H9 (cell line): Measurements from ENCODE around the gene UQCC3. TPM values are rescaled to one million over a fixed set of nuclear protein-coding genes. Genes with fewer than 3 reads are reported as not detected.

ENCODE experiments used
- DNase-seq: peaks from one replicate; pipeline ENCODE4 v3.0.0-alpha.2; 2017
- H2AFZ ChIP-seq: one replicate; pipeline ENCODE4 v1.6.1; 2013; ENCODE audit warnings: mild to moderate bottlenecking, low read length, control low read depth, moderate library complexity
- H2AK5ac ChIP-seq: 2 replicates; pipeline ENCODE4 v1.6.1; 2013; ENCODE audit warnings: low read length, control low read depth, mixed read lengths; ENCODE audit not compliant: insufficient read length
- H2BK120ac ChIP-seq: one replicate; pipeline ENCODE4 v1.6.1; 2013; ENCODE audit warnings: low read depth, mild to moderate bottlenecking, low read length, control low read depth, inconsistent platforms; ENCODE audit not compliant: poor library complexity, severe bottlenecking
- H2BK12ac ChIP-seq: 2 replicates; pipeline ENCODE4 v1.6.1; 2013; ENCODE audit warnings: low read length, control low read depth, mixed read lengths, low read depth; ENCODE audit not compliant: insufficient read length
- H2BK15ac ChIP-seq: 2 replicates; pipeline ENCODE4 v1.6.1; 2013; ENCODE audit warnings: low read depth, low read length, control low read depth
- H2BK20ac ChIP-seq: one replicate; pipeline ENCODE4 v1.6.1; 2013; ENCODE audit warnings: low read depth, mild to moderate bottlenecking, low read length, control low read depth, inconsistent platforms; ENCODE audit not compliant: poor library complexity, severe bottlenecking
- H2BK5ac ChIP-seq: 2 replicates; pipeline ENCODE4 v1.6.1; 2013; ENCODE audit warnings: low read length, control low read depth, mixed read lengths; ENCODE audit not compliant: insufficient read length
- H3K14ac ChIP-seq: 2 replicates; pipeline ENCODE4 v1.6.1; 2013; ENCODE audit warnings: low read length, control low read depth; ENCODE audit not compliant: insufficient read depth
- H3K18ac ChIP-seq: 2 replicates; pipeline ENCODE4 v1.6.1; 2013; ENCODE audit warnings: low read depth, mild to moderate bottlenecking, mixed read lengths, low read length, control low read depth; ENCODE audit not compliant: insufficient read length
- H3K23ac ChIP-seq: 2 replicates; pipeline ENCODE4 v1.6.1; 2013; ENCODE audit warnings: low read length, control low read depth, mixed read lengths, low read depth; ENCODE audit not compliant: insufficient read length
- H3K23me2 ChIP-seq: 2 replicates; pipeline ENCODE4 v1.6.1; 2013; ENCODE audit warnings: low read depth, mild to moderate bottlenecking, mixed read lengths, low read length, control low read depth; ENCODE audit not compliant: insufficient read length, poor library complexity, severe bottlenecking
- H3K27ac ChIP-seq: 2 replicates; pipeline ENCODE4 v1.5.1; 2013; ENCODE audit warnings: low read length, control low read depth, mixed read lengths, low read depth; ENCODE audit not compliant: insufficient read length
- H3K27me3 ChIP-seq: 2 replicates; pipeline ENCODE4 v1.6.1; 2013; ENCODE audit warnings: low read length, control low read depth, inconsistent platforms; ENCODE audit not compliant: insufficient read depth
- H3K4ac ChIP-seq: 2 replicates; pipeline ENCODE4 v1.6.1; 2013; ENCODE audit warnings: low read depth, mild to moderate bottlenecking, control low read depth, inconsistent platforms, low read length, moderate library complexity
- H3K4me1 ChIP-seq: 2 replicates; pipeline ENCODE4 v1.6.1; 2013; ENCODE audit warnings: low read length, control low read depth, inconsistent platforms; ENCODE audit not compliant: insufficient read depth
- H3K4me2 ChIP-seq: 2 replicates; pipeline ENCODE4 v1.6.1; 2013; ENCODE audit warnings: low read length, control low read depth, mixed read lengths; ENCODE audit not compliant: insufficient read length, insufficient read depth
- H3K56ac ChIP-seq: 2 replicates; pipeline ENCODE4 v1.6.1; 2013; ENCODE audit warnings: low read depth, mild to moderate bottlenecking, mixed read lengths, low read length, control low read depth; ENCODE audit not compliant: insufficient read length
- H3K79me1 ChIP-seq: 2 replicates; pipeline ENCODE4 v1.6.1; 2013; ENCODE audit warnings: low read depth, mild to moderate bottlenecking, moderate library complexity, low read length, control low read depth, inconsistent platforms; ENCODE audit not compliant: insufficient read depth, poor library complexity, severe bottlenecking
- H3K79me2 ChIP-seq: 2 replicates; pipeline ENCODE4 v1.6.1; 2013; ENCODE audit warnings: low read length, control low read depth, inconsistent platforms; ENCODE audit not compliant: insufficient read depth
- H3K9ac ChIP-seq: 2 replicates; pipeline ENCODE4 v1.6.1; 2013; ENCODE audit warnings: low read length, control low read depth, mixed read lengths; ENCODE audit not compliant: insufficient read length; ENCODE audit errors: extremely low read depth
- H3K9me3 ChIP-seq: one replicate; pipeline ENCODE4 v1.6.1; 2013; ENCODE audit warnings: low read depth, low read length, inconsistent platforms; ENCODE audit not compliant: control insufficient read depth
- H3T11ph ChIP-seq: one replicate; pipeline ENCODE4 v1.6.1; 2013; ENCODE audit warnings: mild to moderate bottlenecking, low read length, control low read depth, inconsistent platforms
- H4K20me1 ChIP-seq: one replicate; pipeline ENCODE4 v1.6.1; 2013; ENCODE audit not compliant: control insufficient read depth, insufficient read length, insufficient read depth
- H4K5ac ChIP-seq: 2 replicates; pipeline ENCODE4 v1.6.1; 2013; ENCODE audit warnings: low read depth, mild to moderate bottlenecking, mixed read lengths, low read length, control low read depth; ENCODE audit not compliant: insufficient read length
- H4K8ac ChIP-seq: replicated peaks from 2 replicates; pipeline ENCODE4 v1.6.1; 2013; ENCODE audit warnings: low read length, control low read depth, mixed read lengths, low read depth; ENCODE audit not compliant: insufficient read length
- H4K91ac ChIP-seq: 2 replicates; pipeline ENCODE4 v1.6.1; 2013; ENCODE audit warnings: low read depth, mild to moderate bottlenecking, moderate library complexity, mixed read lengths, low read length, control low read depth; ENCODE audit not compliant: insufficient read length
- H3K27ac Mint-ChIP-seq, 3 experiments: 2 replicates in 2 of 3; 3 replicates in 1 of 3; pipeline ENCODE4 v1.8.0; 2020 to 2021; ENCODE audit warnings: mixed read lengths in 3 of 3, mild to moderate bottlenecking in 1 of 3, moderate library complexity in 1 of 3
- H3K27me3 Mint-ChIP-seq: 2 replicates; pipeline ENCODE4 v1.8.0; 2021; ENCODE audit warnings: low read depth, mild to moderate bottlenecking, moderate library complexity, mixed read lengths
- H3K36me3 Mint-ChIP-seq, 3 experiments: 2 replicates in 2 of 3; 3 replicates in 1 of 3; pipeline ENCODE4 v1.8.0; 2020 to 2021; ENCODE audit warnings: low read depth in 3 of 3, mixed read lengths in 3 of 3; ENCODE audit not compliant: insufficient read depth in 1 of 3
- H3K4me1 Mint-ChIP-seq, 2 experiments: 2 replicates each; pipeline ENCODE4 v1.8.0; 2020; ENCODE audit warnings: mixed read lengths in 2 of 2
- H3K4me3 Mint-ChIP-seq, 2 experiments: 2 replicates in 1 of 2; 3 replicates in 1 of 2; pipeline ENCODE4 v1.8.0; 2020 to 2021; ENCODE audit warnings: mild to moderate bottlenecking in 2 of 2, mixed read lengths in 2 of 2, moderate library complexity in 1 of 2
- H3K9me3 Mint-ChIP-seq, 2 experiments: 2 replicates in 1 of 2; 3 replicates in 1 of 2; pipeline ENCODE4 v1.8.0; 2020; ENCODE audit warnings: mild to moderate bottlenecking in 2 of 2, mixed read lengths in 2 of 2, moderate library complexity in 1 of 2
- WGBS: extraction: QIAGEN DNeasy Blood & Tissue Kit; methylation state at CpG from one replicate; pipeline ENCODE4 v1.1.7; 2013; ENCODE audit warnings: missing lambda C conversion rate, low lambda C conversion rate, mixed read lengths; ENCODE audit not compliant: insufficient read length; ENCODE audit errors: extremely low coverage; 5-methylcytosine and 5-hydroxymethylcytosine counted together
- total RNA-seq: library from RNA; stranded (reverse); gene quantifications from 2 replicates; pipeline ENCODE4 v1.2.1, GENCODE V29; 2021
- TF ChIP-seq, protein P1 (sequence below): fragments of 200-600 bp; sonication (generic); conservative IDR thresholded peaks from 3 replicates; pipeline ENCODE4 v1.8.0; 2021; ENCODE audit warnings: antibody characterized with exemption, mild to moderate bottlenecking

UQCC3 gene
- total RNA-seq, 1 experiment from 2014 or later: 11.1 TPM

GRCh38 chr11:62669420-62670161 is 1.9 kb upstream of the UQCC3 start:
- no peak overlapping the region for H3K23ac ChIP-seq
- no peak overlapping the region for H2BK15ac ChIP-seq
- no peak overlapping the region for H4K8ac ChIP-seq
- Mint-ChIP-seq H3K27ac (peak overlapping the region; percentile 11 to 89 (median 86); a peak in 5 of 7 replicates), H3K9me3 (no peaks in the 10 kb centered on the region; a peak in 1 of 5 replicates), H3K36me3 (peaks cover 23 to 46% (median 32%) of the 10 kb centered on the region in 3 experiments), H3K4me3 (peak overlapping the region in 1 of 2 experiments; percentile 92; a peak in 3 of 5 replicates), H3K27me3 (no peaks in the 10 kb centered on the region; the same call in none of the 2 replicates), H3K4me1 (peaks cover 25 to 35% of the 10 kb centered on the region in 2 experiments)
- H2BK12ac ChIP-seq: no peak overlapping the region
- H3K9ac ChIP-seq: no peak overlapping the region
- no CpG with 5 or more reads among the region's 4 CpGs for WGBS
- no peaks in the 10 kb centered on the region for H3K79me1 ChIP-seq
- no peak overlapping the region for H4K91ac ChIP-seq
- TF ChIP-seq, protein P1, sequence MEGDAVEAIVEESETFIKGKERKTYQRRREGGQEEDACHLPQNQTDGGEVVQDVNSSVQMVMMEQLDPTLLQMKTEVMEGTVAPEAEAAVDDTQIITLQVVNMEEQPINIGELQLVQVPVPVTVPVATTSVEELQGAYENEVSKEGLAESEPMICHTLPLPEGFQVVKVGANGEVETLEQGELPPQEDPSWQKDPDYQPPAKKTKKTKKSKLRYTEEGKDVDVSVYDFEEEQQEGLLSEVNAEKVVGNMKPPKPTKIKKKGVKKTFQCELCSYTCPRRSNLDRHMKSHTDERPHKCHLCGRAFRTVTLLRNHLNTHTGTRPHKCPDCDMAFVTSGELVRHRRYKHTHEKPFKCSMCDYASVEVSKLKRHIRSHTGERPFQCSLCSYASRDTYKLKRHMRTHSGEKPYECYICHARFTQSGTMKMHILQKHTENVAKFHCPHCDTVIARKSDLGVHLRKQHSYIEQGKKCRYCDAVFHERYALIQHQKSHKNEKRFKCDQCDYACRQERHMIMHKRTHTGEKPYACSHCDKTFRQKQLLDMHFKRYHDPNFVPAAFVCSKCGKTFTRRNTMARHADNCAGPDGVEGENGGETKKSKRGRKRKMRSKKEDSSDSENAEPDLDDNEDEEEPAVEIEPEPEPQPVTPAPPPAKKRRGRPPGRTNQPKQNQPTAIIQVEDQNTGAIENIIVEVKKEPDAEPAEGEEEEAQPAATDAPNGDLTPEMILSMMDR: no peak
- H2AK5ac ChIP-seq: no peak overlapping the region
- peaks cover 17% of the 10 kb centered on the region for H3K23me2 ChIP-seq
- H4K5ac ChIP-seq: no peak overlapping the region
- no peak overlapping the region for H2AFZ ChIP-seq
- H3K56ac ChIP-seq: no peak overlapping the region
- H3K27me3 ChIP-seq: no peaks in the 10 kb centered on the region
- no peak overlapping the region for H3K4ac ChIP-seq
- H4K20me1 ChIP-seq: no peaks in the 10 kb centered on the region
- H3T11ph ChIP-seq: no peak overlapping the region
- peaks cover 2% of the 10 kb centered on the region; the same call in 1 of the 2 replicates for H3K4me1 ChIP-seq
- no peak overlapping the region for H3K14ac ChIP-seq
- H3K4me2 ChIP-seq: no peak overlapping the region
- no peak overlapping the region for H2BK120ac ChIP-seq
- H3K27ac ChIP-seq: no peak overlapping the region
- H3K18ac ChIP-seq: no peak overlapping the region
- no peak overlapping the region for H2BK5ac ChIP-seq
- H3K9me3 ChIP-seq: no peaks in the 10 kb centered on the region
- H3K79me2 ChIP-seq: peaks cover 3% of the 10 kb centered on the region; the same call in 1 of the 2 replicates
- H2BK20ac ChIP-seq: no peak overlapping the region
- DNase-seq: no peak
